Panc1 (cell line): ENCODE data around the gene CCR1. TPM values are rescaled to one million over a fixed set of nuclear protein-coding genes. Genes with fewer than 3 reads are reported as not detected.

Source experiments
- ATAC-seq: fragments of 200-7000 bp; cut with Tn5 transposase; 2 replicates; pipeline ENCODE4 v1.9.1; 2020; ENCODE audit warnings: mild to moderate bottlenecking, moderate library complexity
- BruUV-seq: library from RNA; stranded (reverse); fragments of 400-500 nt; replicated peaks from 2 replicates; lab custom pipeline; 2021; lab: Mats Ljungman, UMichigan
- CTCF ChIA-PET: fragments of 300-600 bp; sonication (Branson Sonifier 250); formaldehyde crosslinking; loops from one replicate; lab custom pipeline; 2022; ENCODE audit warnings: antibody characterized with exemption; lab: Charles Lee
- POLR2A ChIA-PET: fragments of 300-600 bp; sonication (Branson Sonifier 250); formaldehyde crosslinking; loops from one replicate; lab custom pipeline; 2022; ENCODE audit warnings: antibody characterized with exemption; lab: Charles Lee
- DNase-seq: peaks from one replicate; pipeline ENCODE4 v3.0.0-alpha.2; 2010; ENCODE audit warnings: low read depth, low spot score
- H3K27ac ChIP-seq: 2 replicates; pipeline ENCODE4 v1.5.1; 2011; ENCODE audit warnings: mild to moderate bottlenecking, low read length, inconsistent platforms
- H3K27me3 ChIP-seq: fragments of 200-500 bp; sonication (Bioruptor generic); 2 replicates; pipeline ENCODE4 v1.6.0; 2014; ENCODE audit warnings: low read length, inconsistent platforms; ENCODE audit not compliant: control insufficient read depth, insufficient read depth
- H3K36me3 ChIP-seq: fragments of 200-500 bp; sonication (Bioruptor generic); 2 replicates; pipeline ENCODE4 v1.5.1; 2014; ENCODE audit warnings: inconsistent platforms, mild to moderate bottlenecking, low read length, moderate library complexity; ENCODE audit not compliant: control insufficient read depth, insufficient read depth
- H3K4me1 ChIP-seq: 2 replicates; pipeline ENCODE4 v1.5.1; 2011; ENCODE audit warnings: inconsistent platforms, mild to moderate bottlenecking, low read length, moderate library complexity; ENCODE audit not compliant: control insufficient read depth, insufficient read depth
- H3K4me3 ChIP-seq, 2 experiments: 2 replicates each; pipeline ENCODE4 v1.5.1; 2011 to 2012; ENCODE audit warnings: low read depth in 2 of 2, low read length in 2 of 2, mild to moderate bottlenecking in 2 of 2, inconsistent platforms in 1 of 2, moderate library complexity in 1 of 2
- H3K9me3 ChIP-seq: fragments of 200-500 bp; sonication (Bioruptor generic); 2 replicates; pipeline ENCODE4 v1.5.1; 2014; ENCODE audit warnings: low read depth, mild to moderate bottlenecking, inconsistent platforms, low read length, moderate library complexity; ENCODE audit not compliant: control insufficient read depth, insufficient read depth
- POLR2AphosphoS5 ChIP-seq: IDR thresholded peaks from 2 replicates; pipeline ENCODE4 v1.6.1; 2012; ENCODE audit warnings: mild to moderate bottlenecking, low read depth, low read length, moderate library complexity
- SIN3A ChIP-seq: IDR thresholded peaks from 2 replicates; pipeline ENCODE4 v1.6.1; 2012; ENCODE audit warnings: low read depth, mild to moderate bottlenecking, low read length, moderate library complexity, borderline replicate concordance; ENCODE audit not compliant: insufficient read depth
- TCF7L2 ChIP-seq: IDR thresholded peaks from 2 replicates; pipeline ENCODE4 v1.6.1; 2011; ENCODE audit warnings: mild to moderate bottlenecking, low read depth, low read length, inconsistent platforms
- in situ Hi-C: cut with HindIII; loops from 2 replicates; pipeline ENCODE4 v1.10.0; 2016; ENCODE audit warnings: low sequenced_read_pairs, low pct_unique_long_range_greater_than_20kb
- intact Hi-C: fragments of 100-400 bp; cut with micrococcal nuclease; formaldehyde crosslinking; loops from one replicate; pipeline ENCODE4 v1.10.0; 2022; ENCODE audit not compliant: unreplicated experiment
- total RNA-seq: library from RNA; stranded (reverse); gene quantifications from one replicate; pipeline ENCODE4 v1.2.1, GENCODE V29; 2021; ENCODE audit not compliant: unreplicated experiment
- TF ChIP-seq, protein P1 (sequence below), 2 experiments: IDR thresholded peaks; 2 replicates each; pipeline ENCODE4 v1.6.1; 2011 to 2012; ENCODE audit warnings: low read depth in 2 of 2, control low read depth in 1 of 2, low read length in 1 of 2, mild to moderate bottlenecking in 1 of 2, moderate library complexity in 1 of 2; ENCODE audit not compliant: insufficient read depth in 1 of 2
- TF ChIP-seq, protein P2 (sequence below): fragments of 450-650 bp; IDR thresholded peaks from 2 replicates; pipeline ENCODE4 v1.5.1; 2017; ENCODE audit warnings: mild to moderate bottlenecking

The CCR1 gene
- total RNA-seq, 1 experiment from 2014 or later = not detected

DNA sequence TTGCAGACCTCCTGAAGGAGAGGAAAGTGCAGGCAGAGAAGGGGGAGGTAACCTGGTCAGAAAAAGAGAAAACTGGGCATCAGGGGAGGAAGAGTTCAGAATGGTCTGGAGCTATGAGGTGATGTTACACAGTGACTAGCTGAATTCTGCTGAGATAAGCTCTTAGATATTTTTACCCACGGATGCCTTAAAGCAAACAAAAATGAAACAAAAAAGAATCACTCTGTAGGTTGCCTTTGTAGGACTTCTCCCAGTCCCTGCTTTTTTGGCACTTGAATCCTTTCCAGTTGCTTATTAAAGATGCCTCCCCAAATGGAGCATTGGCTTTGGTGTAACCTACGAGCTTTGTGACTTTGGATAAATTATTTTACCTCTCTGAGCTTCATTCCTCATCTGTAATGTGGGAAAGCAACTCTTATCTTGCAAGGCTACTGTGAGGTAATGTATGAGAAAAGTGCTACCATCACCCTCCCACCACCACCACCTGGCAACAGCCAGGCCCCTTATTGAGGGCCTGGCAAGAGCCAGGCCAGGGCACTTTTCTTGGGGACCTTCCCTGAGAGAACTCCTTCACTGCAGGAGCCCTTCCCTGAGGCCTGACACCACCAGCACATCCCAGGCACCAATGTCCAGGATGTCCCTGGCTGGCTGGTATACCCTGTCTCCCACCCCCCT lies 2.7 kb downstream of the CCR1 start:
- no peak for TF ChIP-seq SIN3A
- no peak for TF ChIP-seq TCF7L2
- TF ChIP-seq, protein P1, sequence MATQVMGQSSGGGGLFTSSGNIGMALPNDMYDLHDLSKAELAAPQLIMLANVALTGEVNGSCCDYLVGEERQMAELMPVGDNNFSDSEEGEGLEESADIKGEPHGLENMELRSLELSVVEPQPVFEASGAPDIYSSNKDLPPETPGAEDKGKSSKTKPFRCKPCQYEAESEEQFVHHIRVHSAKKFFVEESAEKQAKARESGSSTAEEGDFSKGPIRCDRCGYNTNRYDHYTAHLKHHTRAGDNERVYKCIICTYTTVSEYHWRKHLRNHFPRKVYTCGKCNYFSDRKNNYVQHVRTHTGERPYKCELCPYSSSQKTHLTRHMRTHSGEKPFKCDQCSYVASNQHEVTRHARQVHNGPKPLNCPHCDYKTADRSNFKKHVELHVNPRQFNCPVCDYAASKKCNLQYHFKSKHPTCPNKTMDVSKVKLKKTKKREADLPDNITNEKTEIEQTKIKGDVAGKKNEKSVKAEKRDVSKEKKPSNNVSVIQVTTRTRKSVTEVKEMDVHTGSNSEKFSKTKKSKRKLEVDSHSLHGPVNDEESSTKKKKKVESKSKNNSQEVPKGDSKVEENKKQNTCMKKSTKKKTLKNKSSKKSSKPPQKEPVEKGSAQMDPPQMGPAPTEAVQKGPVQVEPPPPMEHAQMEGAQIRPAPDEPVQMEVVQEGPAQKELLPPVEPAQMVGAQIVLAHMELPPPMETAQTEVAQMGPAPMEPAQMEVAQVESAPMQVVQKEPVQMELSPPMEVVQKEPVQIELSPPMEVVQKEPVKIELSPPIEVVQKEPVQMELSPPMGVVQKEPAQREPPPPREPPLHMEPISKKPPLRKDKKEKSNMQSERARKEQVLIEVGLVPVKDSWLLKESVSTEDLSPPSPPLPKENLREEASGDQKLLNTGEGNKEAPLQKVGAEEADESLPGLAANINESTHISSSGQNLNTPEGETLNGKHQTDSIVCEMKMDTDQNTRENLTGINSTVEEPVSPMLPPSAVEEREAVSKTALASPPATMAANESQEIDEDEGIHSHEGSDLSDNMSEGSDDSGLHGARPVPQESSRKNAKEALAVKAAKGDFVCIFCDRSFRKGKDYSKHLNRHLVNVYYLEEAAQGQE (IDR thresholded peaks at IDR 0.05; ENCODE audit: insufficient read depth in 1 of 2, low read depth in 2 of 2, low read length in 1 of 2) = no peak
- TF ChIP-seq, protein P2, sequence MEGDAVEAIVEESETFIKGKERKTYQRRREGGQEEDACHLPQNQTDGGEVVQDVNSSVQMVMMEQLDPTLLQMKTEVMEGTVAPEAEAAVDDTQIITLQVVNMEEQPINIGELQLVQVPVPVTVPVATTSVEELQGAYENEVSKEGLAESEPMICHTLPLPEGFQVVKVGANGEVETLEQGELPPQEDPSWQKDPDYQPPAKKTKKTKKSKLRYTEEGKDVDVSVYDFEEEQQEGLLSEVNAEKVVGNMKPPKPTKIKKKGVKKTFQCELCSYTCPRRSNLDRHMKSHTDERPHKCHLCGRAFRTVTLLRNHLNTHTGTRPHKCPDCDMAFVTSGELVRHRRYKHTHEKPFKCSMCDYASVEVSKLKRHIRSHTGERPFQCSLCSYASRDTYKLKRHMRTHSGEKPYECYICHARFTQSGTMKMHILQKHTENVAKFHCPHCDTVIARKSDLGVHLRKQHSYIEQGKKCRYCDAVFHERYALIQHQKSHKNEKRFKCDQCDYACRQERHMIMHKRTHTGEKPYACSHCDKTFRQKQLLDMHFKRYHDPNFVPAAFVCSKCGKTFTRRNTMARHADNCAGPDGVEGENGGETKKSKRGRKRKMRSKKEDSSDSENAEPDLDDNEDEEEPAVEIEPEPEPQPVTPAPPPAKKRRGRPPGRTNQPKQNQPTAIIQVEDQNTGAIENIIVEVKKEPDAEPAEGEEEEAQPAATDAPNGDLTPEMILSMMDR = no peak
- TF ChIP-seq POLR2AphosphoS5 = no peak
- no TSS peak for BruUV-seq
- POLR2A ChIA-PET = no interaction called here
- DNase-seq = no peak
- no peak overlapping the region for H3K27ac ChIP-seq
- no peak for ATAC-seq
- H3K27me3 ChIP-seq = no peaks in the 10 kb centered on the region
- intact Hi-C loops (no loop called here), in situ Hi-C loops (no loop called here)
- CTCF ChIA-PET = no interaction called here
- no peaks in the 10 kb centered on the region for H3K9me3 ChIP-seq
- no peak overlapping the region for H3K4me3 ChIP-seq
- H3K4me1 ChIP-seq = no peaks in the 10 kb centered on the region
- no peaks in the 10 kb centered on the region for H3K36me3 ChIP-seq

DNA sequence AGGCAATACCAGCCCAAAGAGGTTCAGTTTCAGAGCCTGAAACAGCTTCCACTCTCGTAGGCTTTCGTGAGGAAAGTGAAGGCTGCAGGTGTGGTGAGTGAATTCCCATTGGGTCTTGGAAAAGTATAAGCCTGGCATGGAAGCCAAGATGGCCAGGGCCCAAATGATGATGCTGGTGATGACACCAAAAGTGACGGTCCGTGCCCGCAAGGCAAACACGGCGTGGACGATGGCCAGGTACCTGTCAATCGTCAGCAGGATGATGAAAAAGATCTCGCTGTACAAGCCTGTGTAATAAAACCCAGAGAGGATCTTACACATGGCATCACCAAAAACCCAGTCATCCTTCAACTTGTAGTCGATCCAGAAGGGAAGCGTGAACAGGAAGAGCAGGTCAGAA lies 4.4 kb downstream of the CCR1 start:
- Histone ChIP-seq H3K9me3 (no peaks in the 10 kb centered on the region), H3K4me1 (no peaks in the 10 kb centered on the region), H3K27ac (no peak overlapping the region), H3K27me3 (no peaks in the 10 kb centered on the region), H3K4me3 (no peak overlapping the region), H3K36me3 (no peaks in the 10 kb centered on the region)
- TF ChIP-seq TCF7L2 (no peak), SIN3A (no peak), POLR2AphosphoS5 (no peak)
- TF ChIP-seq, protein P1 (IDR thresholded peaks at IDR 0.05; ENCODE audit: insufficient read depth in 1 of 2, low read depth in 2 of 2, low read length in 1 of 2) = no peak
- TF ChIP-seq, protein P2 = no peak
- intact Hi-C loops (no loop called here), in situ Hi-C loops (no loop called here)
- POLR2A ChIA-PET = no interaction called here
- BruUV-seq = no TSS peak
- no peak for DNase-seq
- CTCF ChIA-PET = no interaction called here
- no peak for ATAC-seq
